Measurements from ENCODE around the gene EPHB1. TPM values are rescaled to one million over a fixed set of nuclear protein-coding genes. Genes with fewer than 3 reads are reported as not detected.

The EPHB1 gene
- total RNA-seq, 1 experiment from 2014 or later, result 0.86 TPM

GRCh38 chr3:134874737-134875413 lies 79.8 kb downstream of the EPHB1 start:
- no peaks in the 10 kb centered on the region for H3K36me3 ChIP-seq (ENCODE audit: control insufficient read depth in 1 of 2, insufficient read depth in 2 of 2, low read length in 2 of 2)
- H2AFZ ChIP-seq (ENCODE audit: low read depth, low read length, poor library complexity, severe bottlenecking), result no peak overlapping the region
- H4K20me1 ChIP-seq (ENCODE audit: insufficient read depth), result no peaks in the 10 kb centered on the region
- H3K9me2 ChIP-seq (ENCODE audit: insufficient read depth), result no peaks in the 10 kb centered on the region
- CTCF ChIA-PET, result no interaction called here
- H3K9ac ChIP-seq (ENCODE audit: low read length), result no peak overlapping the region
- RAD21 ChIA-PET (ENCODE audit: low non-redundant PET in 1 of 2, low total read pairs in 2 of 2, uncharacterized antibody in 2 of 2, unreplicated experiment in 2 of 2), result no interaction called here
- DNase-seq (ENCODE audit: low read depth, low spot score) (no peak), ATAC-seq (no peak)
- intact Hi-C loops (cut with micrococcal nuclease), result no loop called here
- H3K4me2 ChIP-seq (ENCODE audit: low read length), result no peak overlapping the region
- TF ChIP-seq SRF (IDR thresholded peaks at IDR 0.05; ENCODE audit: low read depth) (no peak), SP1 (IDR thresholded peaks at IDR 0.05; ENCODE audit: low read depth) (no peak), ZFX (IDR thresholded peaks at IDR 0.05) (no peak), ZBTB33 (IDR thresholded peaks at IDR 0.05; ENCODE audit: extremely low read depth, insufficient replicate concordance, low read length) (no peak), RAD21 (IDR thresholded peaks at IDR 0.05; ENCODE audit: low read depth) (no peak), ELF1 (IDR thresholded peaks at IDR 0.05; ENCODE audit: borderline replicate concordance, low read depth) (no peak), SIN3A (IDR thresholded peaks at IDR 0.05; ENCODE audit: low read depth) (no peak), FOSL1 (IDR thresholded peaks at IDR 0.05; ENCODE audit: low read depth) (no peak), POLR2A (IDR thresholded peaks at IDR 0.05; ENCODE audit: borderline replicate concordance, extremely low read depth, insufficient read depth, insufficient read length) (no peak), TCF7L2 (IDR thresholded peaks at IDR 0.05; ENCODE audit: borderline replicate concordance, extremely low read depth, insufficient read depth, insufficient read length) (no peak), CBX3 (IDR thresholded peaks at IDR 0.05; ENCODE audit: low read depth) (no peak), ZNF274 (IDR thresholded peaks at IDR 0.05; ENCODE audit: low read depth, low read length) (no peak), MAX (IDR thresholded peaks at IDR 0.05) (no peak), EGR1 (IDR thresholded peaks at IDR 0.05; ENCODE audit: low read depth) (no peak), EZH2 (IDR thresholded peaks at IDR 0.05) (no peak), ATF3 (IDR thresholded peaks at IDR 0.05) (no peak), YY1 (IDR thresholded peaks at IDR 0.05; ENCODE audit: extremely low read depth, insufficient replicate concordance, low read depth, low read length) (no peak), JUND (IDR thresholded peaks at IDR 0.05) (no peak)
- H3K27ac ChIP-seq (ENCODE audit: low read depth, low read length), result no peak overlapping the region
- POLR2A ChIA-PET, result no interaction called here
- H3K4me3 ChIP-seq (replicated peaks in 1 of 2; ENCODE audit: low read depth in 1 of 2, low read length in 2 of 2), result no peak overlapping the region
- no peaks in the 10 kb centered on the region for H3K4me1 ChIP-seq (ENCODE audit: control insufficient read depth in 1 of 2, insufficient read depth in 2 of 2, low read length in 2 of 2)
- no TSS peak for BruUV-seq (replicated peaks)
- no peaks in the 10 kb centered on the region for H3K79me2 ChIP-seq (ENCODE audit: insufficient read depth, low read length)
- peaks cover 72% of the 10 kb centered on the region for H3K27me3 ChIP-seq (ENCODE audit: insufficient read depth, low read length)
- H3K9me3 ChIP-seq (ENCODE audit: control insufficient read depth in 1 of 2, insufficient read depth in 1 of 2, low read depth in 1 of 2, low read length in 2 of 2), result no peaks in the 10 kb centered on the region

All from HCT116 (cell line).